Measurements from ENCODE around the gene ZFP36L1. TPM values are rescaled to one million over a fixed set of nuclear protein-coding genes. Genes with fewer than 3 reads are reported as not detected.

ZFP36L1 gene
- total RNA-seq, 1 donor from 2014 or later, result 73.4 TPM

DNA sequence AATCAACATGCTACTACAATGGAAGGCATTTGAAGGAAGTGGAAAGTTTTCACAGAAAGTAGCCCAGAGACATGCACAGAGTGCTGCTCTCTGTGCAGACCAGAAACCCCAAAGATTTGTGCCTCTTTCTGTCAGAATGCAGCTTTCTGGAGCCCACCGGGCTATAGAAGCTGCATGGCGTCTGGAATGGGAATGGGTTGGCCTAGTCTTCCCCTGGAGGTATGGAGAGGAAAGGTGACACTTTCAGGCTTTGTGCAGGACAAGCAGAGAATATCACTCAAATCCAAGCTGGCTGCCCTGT, 21.3 kb upstream of the ZFP36L1 start:
- Mint-ChIP-seq H3K27ac (peak overlapping the region; percentile 92), H3K27me3 (ENCODE audit: low read depth) (no peaks in the 10 kb centered on the region), H3K36me3 (ENCODE audit: low read depth) (no peaks in the 10 kb centered on the region), H3K4me1 (ENCODE audit: low read depth) (peaks cover 31% of the 10 kb centered on the region), H3K4me3 (ENCODE audit: low read depth) (peak overlapping the region; percentile 79), H3K9me3 (no peaks in the 10 kb centered on the region)
- DNase-seq (ENCODE audit: low spot score), result no peak
- intact Hi-C loops (cut with micrococcal nuclease), result no loop called here

- Mint-ChIP-seq H3K36me3 (ENCODE audit: low read depth) (no peaks in the 10 kb centered on the region), H3K27me3 (ENCODE audit: low read depth) (no peaks in the 10 kb centered on the region), H3K27ac (no peak overlapping the region), H3K4me1 (ENCODE audit: low read depth) (peaks cover 28% of the 10 kb centered on the region), H3K9me3 (no peaks in the 10 kb centered on the region), H3K4me3 (ENCODE audit: low read depth) (no peak overlapping the region)
- intact Hi-C loops (cut with micrococcal nuclease), result no loop called here
- DNase-seq (ENCODE audit: low spot score), result no peak
Observed at GRCh38 chr14:68813318-68813838, 20.5 kb upstream of the ZFP36L1 start.

DNA sequence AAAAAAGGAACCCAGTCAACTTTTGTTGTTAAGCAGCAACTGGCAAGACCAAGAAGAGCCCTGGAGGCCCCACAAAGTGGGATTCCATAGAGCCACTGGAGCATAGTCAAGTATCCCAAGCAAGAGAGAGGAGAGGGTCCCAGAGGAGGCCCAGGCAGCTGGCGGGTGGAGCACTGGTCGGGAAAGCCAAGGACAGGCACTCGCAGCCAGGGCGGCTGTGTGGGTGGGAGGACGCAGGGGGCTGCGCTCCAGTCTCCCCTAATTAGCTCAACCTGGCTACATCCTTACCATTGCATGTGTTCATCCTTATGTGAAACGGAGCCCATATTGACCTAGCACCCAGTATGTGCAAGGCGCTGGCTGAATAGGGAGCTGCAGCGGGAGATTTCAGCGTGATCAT, 18.3 kb upstream of the ZFP36L1 start:
- H3K4me1 Mint-ChIP-seq (ENCODE audit: low read depth), result peaks cover 22% of the 10 kb centered on the region

DNA sequence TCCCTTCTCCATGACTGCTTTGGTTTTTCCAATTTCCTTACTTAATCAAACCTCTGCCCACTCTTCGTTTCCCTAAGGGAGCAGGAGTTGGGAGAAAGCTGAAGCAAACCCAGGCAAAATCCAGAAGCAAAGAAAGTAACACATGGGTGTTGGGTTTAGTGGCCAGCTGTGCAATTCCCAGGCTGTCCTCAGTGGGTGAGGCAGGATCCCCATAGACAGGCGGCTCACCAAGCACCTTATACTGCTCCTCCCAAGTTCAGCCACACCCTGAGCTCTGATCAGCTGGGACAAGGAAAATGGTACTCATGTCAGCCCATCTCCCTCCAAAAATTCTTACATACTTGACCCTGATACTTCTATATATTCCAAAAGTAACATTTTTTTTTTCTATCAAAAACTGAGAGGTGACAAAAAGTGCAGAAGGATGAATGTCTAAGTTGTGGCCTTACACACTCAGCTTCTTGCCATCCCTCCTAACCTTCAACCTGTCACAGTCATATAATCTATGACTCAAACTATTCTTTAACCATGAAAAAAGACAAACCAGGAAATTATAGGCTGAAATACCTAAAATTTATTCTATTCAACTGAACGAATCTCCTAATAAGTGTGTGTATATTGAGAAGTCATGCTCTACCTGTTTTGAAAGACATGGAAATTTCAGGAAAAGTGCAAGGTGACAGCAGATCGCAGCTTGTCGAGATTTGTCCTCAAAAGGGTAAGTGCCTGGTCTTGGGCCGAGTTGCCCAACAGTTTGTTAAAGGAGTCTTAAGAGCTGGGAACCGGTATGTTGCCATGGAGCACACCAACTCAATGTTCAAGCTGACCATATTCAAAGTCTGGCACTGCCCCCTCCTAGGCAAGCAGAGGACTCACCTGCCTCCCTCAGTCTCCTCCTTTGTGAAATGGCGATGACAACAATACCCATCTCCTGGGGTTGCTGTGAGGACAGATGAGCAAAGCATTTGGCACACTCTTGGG, 17.6 kb upstream of the ZFP36L1 start:
- peaks cover 18% of the 10 kb centered on the region for H3K4me1 Mint-ChIP-seq (ENCODE audit: low read depth)
- no peaks in the 10 kb centered on the region for H3K36me3 Mint-ChIP-seq (ENCODE audit: low read depth)
- intact Hi-C loops (cut with micrococcal nuclease), result no loop called here
- DNase-seq (ENCODE audit: low spot score), result no peak
- H3K27me3 Mint-ChIP-seq (ENCODE audit: low read depth), result no peaks in the 10 kb centered on the region
- H3K9me3 Mint-ChIP-seq, result no peaks in the 10 kb centered on the region
- no peak overlapping the region for H3K27ac Mint-ChIP-seq
- H3K4me3 Mint-ChIP-seq (ENCODE audit: low read depth), result no peak overlapping the region

More for the DNA sequence above, 18.3 kb upstream of the ZFP36L1 start:
- H3K27me3 Mint-ChIP-seq (ENCODE audit: low read depth), result no peaks in the 10 kb centered on the region
- no peak overlapping the region for H3K4me3 Mint-ChIP-seq (ENCODE audit: low read depth)
- no peak overlapping the region for H3K27ac Mint-ChIP-seq
- no peaks in the 10 kb centered on the region for H3K9me3 Mint-ChIP-seq
- intact Hi-C loops (cut with micrococcal nuclease), result no loop called here
- H3K36me3 Mint-ChIP-seq (ENCODE audit: low read depth), result no peaks in the 10 kb centered on the region
- no peak for DNase-seq (ENCODE audit: low spot score)

DNA sequence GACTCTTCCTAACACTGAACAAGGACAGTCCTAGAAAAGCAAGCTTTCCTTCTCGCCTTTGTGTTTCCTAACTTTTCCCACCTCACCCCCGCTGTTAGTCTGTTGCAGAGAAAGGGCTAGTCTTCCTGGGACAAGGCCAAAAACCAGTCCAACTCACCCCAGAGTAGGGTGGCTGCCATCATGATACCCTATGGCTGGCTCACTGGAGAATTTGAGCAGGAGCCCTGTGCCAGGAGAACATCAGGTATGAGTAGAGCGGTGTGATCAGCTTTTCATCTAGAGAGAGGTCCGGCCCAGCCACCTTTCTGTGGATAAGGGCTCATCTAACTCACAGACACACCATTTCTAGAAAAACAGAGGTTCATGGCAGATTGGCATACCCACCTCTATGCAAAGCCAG, 16.7 kb upstream of the ZFP36L1 start:
- intact Hi-C loops (cut with micrococcal nuclease), result no loop called here
- Mint-ChIP-seq H3K4me3 (ENCODE audit: low read depth) (no peak overlapping the region), H3K4me1 (ENCODE audit: low read depth) (peaks cover 12% of the 10 kb centered on the region), H3K27ac (no peak overlapping the region), H3K27me3 (ENCODE audit: low read depth) (no peaks in the 10 kb centered on the region), H3K36me3 (ENCODE audit: low read depth) (no peaks in the 10 kb centered on the region), H3K9me3 (peaks cover 5% of the 10 kb centered on the region)
- no peak for DNase-seq (ENCODE audit: low spot score)

DNA sequence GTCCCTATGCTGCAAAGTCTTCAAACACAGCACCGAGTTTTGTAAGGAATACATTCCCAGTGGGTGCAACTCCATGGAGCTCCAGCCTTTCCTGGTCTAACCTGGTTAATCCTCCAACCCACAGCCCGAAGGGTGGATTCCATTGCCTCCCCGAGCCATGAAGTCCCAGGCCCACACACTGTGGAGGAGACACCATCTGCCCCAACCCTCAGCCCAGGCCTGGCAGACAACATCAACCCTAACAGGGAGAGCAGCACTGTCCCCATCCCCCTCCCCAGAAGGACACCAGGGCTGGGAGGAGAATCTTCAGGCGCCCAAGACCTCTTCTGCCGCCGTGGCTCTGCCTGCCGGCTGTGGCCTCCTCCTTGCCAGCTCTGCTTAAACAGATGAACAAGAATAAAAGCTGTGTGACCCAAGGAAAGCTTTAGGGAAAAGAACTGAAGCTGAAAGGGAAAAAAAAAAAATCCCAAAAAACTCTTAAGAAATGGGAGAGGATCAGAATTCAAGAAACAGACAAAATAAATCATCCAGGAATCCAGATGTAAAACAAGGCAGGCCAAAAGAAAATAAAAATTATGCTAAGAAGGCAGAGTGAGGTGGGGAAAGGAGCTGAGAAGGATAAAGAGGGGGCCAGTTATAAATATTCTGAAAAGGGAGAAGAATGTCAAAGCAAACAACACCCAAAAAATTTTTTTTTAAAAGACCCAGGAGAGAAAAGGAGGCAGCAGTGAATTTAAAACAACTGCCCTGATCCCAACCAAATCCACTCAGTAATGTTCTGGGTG, 16.0 kb upstream of the ZFP36L1 start:
- Mint-ChIP-seq H3K27ac (no peak overlapping the region), H3K4me3 (ENCODE audit: low read depth) (no peak overlapping the region), H3K4me1 (ENCODE audit: low read depth) (peaks cover 5% of the 10 kb centered on the region), H3K27me3 (ENCODE audit: low read depth) (no peaks in the 10 kb centered on the region), H3K36me3 (ENCODE audit: low read depth) (no peaks in the 10 kb centered on the region), H3K9me3 (peaks cover 9% of the 10 kb centered on the region)
- intact Hi-C loops (cut with micrococcal nuclease), result no loop called here
- DNase-seq (ENCODE audit: low spot score), result no peak

DNA sequence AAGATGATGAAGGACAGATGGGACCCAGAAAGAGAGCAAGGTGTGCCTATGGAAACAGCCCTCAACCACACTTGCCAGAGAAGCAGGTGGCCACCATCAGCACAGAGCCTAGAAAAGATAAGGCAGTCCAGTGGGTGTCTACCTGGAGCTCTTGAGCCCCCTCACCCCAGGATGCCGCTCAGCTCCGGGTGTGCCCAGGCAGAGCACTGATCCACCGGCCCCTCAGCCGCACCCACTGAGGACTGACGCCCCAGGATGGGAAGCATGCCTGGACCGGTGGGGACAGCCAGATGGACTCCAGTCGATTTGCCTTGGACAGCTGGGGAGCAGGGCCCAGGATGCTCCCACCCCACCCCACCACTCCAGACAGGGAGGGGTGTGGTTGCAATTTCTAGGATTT, 15.1 kb upstream of the ZFP36L1 start:
- H3K9me3 Mint-ChIP-seq, result peaks cover 16% of the 10 kb centered on the region
- peaks cover 1% of the 10 kb centered on the region for H3K4me1 Mint-ChIP-seq (ENCODE audit: low read depth)
- no peak overlapping the region for H3K27ac Mint-ChIP-seq
- H3K36me3 Mint-ChIP-seq (ENCODE audit: low read depth), result peaks cover 3% of the 10 kb centered on the region
- no peak overlapping the region for H3K4me3 Mint-ChIP-seq (ENCODE audit: low read depth)
- no peak for DNase-seq (ENCODE audit: low spot score)
- H3K27me3 Mint-ChIP-seq (ENCODE audit: low read depth), result no peaks in the 10 kb centered on the region
- intact Hi-C loops (cut with micrococcal nuclease), result no loop called here

- H3K36me3 Mint-ChIP-seq (ENCODE audit: low read depth), result peaks cover 5% of the 10 kb centered on the region
- peaks cover 1% of the 10 kb centered on the region for H3K4me1 Mint-ChIP-seq (ENCODE audit: low read depth)
- H3K9me3 Mint-ChIP-seq, result peaks cover 19% of the 10 kb centered on the region
- H3K27ac Mint-ChIP-seq, result no peak overlapping the region
- intact Hi-C loops (cut with micrococcal nuclease), result no loop called here
- no peak overlapping the region for H3K4me3 Mint-ChIP-seq (ENCODE audit: low read depth)
- DNase-seq (ENCODE audit: low spot score), result no peak
- no peaks in the 10 kb centered on the region for H3K27me3 Mint-ChIP-seq (ENCODE audit: low read depth)
Observed at GRCh38 chr14:68807148-68807600, 14.3 kb upstream of the ZFP36L1 start.

DNA sequence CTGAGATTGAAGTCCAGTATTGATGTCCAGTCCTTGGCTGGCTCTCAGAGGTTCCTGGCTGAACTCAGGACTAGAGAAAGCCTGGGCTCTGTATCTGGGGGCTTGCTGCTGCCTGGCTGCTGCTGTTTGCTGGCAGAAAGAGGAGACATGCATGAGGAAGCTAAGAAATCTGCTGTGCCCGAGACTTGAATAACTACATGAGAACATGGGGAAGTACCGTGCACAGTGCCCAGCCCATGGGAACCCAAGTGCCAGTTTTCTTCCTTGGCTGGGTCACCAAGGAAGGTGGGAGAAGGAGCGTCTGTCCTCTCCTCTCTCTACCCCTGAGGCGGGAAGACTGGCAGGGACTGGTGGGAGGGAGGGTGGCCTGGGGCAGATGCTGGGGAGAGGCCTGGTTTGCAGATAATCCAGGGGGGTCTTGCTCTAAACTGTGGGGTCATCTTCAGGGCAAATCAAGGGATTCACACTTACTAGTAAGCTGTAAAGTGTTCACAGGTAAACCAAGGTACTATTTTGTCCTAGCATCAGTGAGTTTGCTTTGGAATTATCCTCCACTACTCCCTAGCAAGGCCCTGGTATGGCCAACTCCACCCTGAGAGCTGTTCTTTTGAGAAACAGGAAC, 13.8 kb upstream of the ZFP36L1 start:
- Mint-ChIP-seq H3K27ac (no peak overlapping the region), H3K27me3 (ENCODE audit: low read depth) (no peaks in the 10 kb centered on the region), H3K4me1 (ENCODE audit: low read depth) (peaks cover 4% of the 10 kb centered on the region), H3K4me3 (ENCODE audit: low read depth) (no peak overlapping the region), H3K9me3 (peaks cover 25% of the 10 kb centered on the region), H3K36me3 (ENCODE audit: low read depth) (peaks cover 11% of the 10 kb centered on the region)
- intact Hi-C loops (cut with micrococcal nuclease), result no loop called here
- no peak for DNase-seq (ENCODE audit: low spot score)

- H3K36me3 Mint-ChIP-seq (ENCODE audit: low read depth), result peaks cover 15% of the 10 kb centered on the region
- no peak overlapping the region for H3K27ac Mint-ChIP-seq
- H3K9me3 Mint-ChIP-seq, result peaks cover 28% of the 10 kb centered on the region
- no peak for DNase-seq (ENCODE audit: low spot score)
- H3K27me3 Mint-ChIP-seq (ENCODE audit: low read depth), result no peaks in the 10 kb centered on the region
- H3K4me1 Mint-ChIP-seq (ENCODE audit: low read depth), result peaks cover 5% of the 10 kb centered on the region
- H3K4me3 Mint-ChIP-seq (ENCODE audit: low read depth), result no peak overlapping the region
- intact Hi-C loops (cut with micrococcal nuclease), result no loop called here
Observed at GRCh38 chr14:68805414-68805813, 12.5 kb upstream of the ZFP36L1 start.

GRCh38 chr14:68801631-68802030, 8.8 kb upstream of the ZFP36L1 start:
- Mint-ChIP-seq H3K4me3 (ENCODE audit: low read depth) (no peak overlapping the region), H3K27ac (no peak overlapping the region)
- intact Hi-C loops (cut with micrococcal nuclease), result no loop called here

GRCh38 chr14:68800953-68801352, 8.1 kb upstream of the ZFP36L1 start:
- no peak for DNase-seq (ENCODE audit: low spot score)
- Mint-ChIP-seq H3K9me3 (peaks cover 34% of the 10 kb centered on the region), H3K4me3 (ENCODE audit: low read depth) (no peak overlapping the region), H3K4me1 (ENCODE audit: low read depth) (peaks cover 25% of the 10 kb centered on the region), H3K27ac (no peak overlapping the region), H3K27me3 (ENCODE audit: low read depth) (no peaks in the 10 kb centered on the region), H3K36me3 (ENCODE audit: low read depth) (peaks cover 18% of the 10 kb centered on the region)
- intact Hi-C loops (cut with micrococcal nuclease), result no loop called here

More at GRCh38 chr14:68801631-68802030, 8.8 kb upstream of the ZFP36L1 start:
- Mint-ChIP-seq H3K9me3 (peaks cover 34% of the 10 kb centered on the region), H3K36me3 (ENCODE audit: low read depth) (peaks cover 18% of the 10 kb centered on the region), H3K4me1 (ENCODE audit: low read depth) (peaks cover 19% of the 10 kb centered on the region), H3K27me3 (ENCODE audit: low read depth) (no peaks in the 10 kb centered on the region)
- DNase-seq (ENCODE audit: low spot score), result no peak

Data from activated T-helper 2 cell treated with anti-CD3 and anti-CD28 coated beads, Interferon-gamma antibody, Interleukin-2, Interleukin-4, amounts not matched to agents 10 μg/mL and 5 μg/mL and 100 μg/mL, durations not matched to agents 14 hours and 24 hours and 36 hours (primary cell).